CD4-positive, alpha-beta T cell treated with Interleukin-4 for 1 hour (primary cell): ENCODE results near the gene CLCNKA.
A peak's percentile ranks its signal among the peaks of the same experiment; 100 is the strongest.

ENCODE experiments used
- DNase-seq, 2 donors: peaks; one replicate each; pipeline ENCODE4 v3.0.0-alpha.2; 2020 to 2022

The CLCNKA gene

GRCh38 chr1:16082283-16083038 lies 60.6 kb downstream of the CLCNKA start:
- DNase-seq = peak; percentile 58 to 61

- DNase-seq = no peak
Measured at GRCh38 chr1:16083486-16083885, 61.6 kb downstream of the CLCNKA start.
